Measurements from ENCODE around the gene POU2AF1. TPM values are rescaled to one million over a fixed set of nuclear protein-coding genes. Genes with fewer than 3 reads are reported as not detected.

The POU2AF1 gene
- total RNA-seq, 1 donor from 2014 or later = 0.10 TPM

GRCh38 chr11:111348147-111348546 lies 30.9 kb downstream of the POU2AF1 start:
- no peak for DNase-seq (ENCODE audit: low spot score)

DNA sequence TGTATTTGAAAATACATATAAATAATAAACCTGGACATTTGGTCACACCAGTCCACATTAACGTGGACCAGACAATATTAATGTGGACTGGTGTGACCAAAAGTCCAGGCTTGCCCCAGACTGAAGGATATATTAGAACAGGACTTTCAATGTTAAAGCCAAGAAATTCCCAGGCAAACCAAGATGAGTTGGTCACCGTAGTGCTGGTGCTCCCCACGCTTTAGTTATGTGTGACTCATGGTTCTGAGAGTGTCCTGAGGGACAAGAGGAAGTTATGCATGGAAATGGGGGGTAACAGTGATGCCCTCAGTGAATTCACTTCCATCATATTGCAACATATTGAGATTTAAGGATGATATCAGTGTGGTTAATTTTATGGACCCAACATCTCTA lies 31.4 kb downstream of the POU2AF1 start:
- DNase-seq (ENCODE audit: low spot score) = no peak

DNA sequence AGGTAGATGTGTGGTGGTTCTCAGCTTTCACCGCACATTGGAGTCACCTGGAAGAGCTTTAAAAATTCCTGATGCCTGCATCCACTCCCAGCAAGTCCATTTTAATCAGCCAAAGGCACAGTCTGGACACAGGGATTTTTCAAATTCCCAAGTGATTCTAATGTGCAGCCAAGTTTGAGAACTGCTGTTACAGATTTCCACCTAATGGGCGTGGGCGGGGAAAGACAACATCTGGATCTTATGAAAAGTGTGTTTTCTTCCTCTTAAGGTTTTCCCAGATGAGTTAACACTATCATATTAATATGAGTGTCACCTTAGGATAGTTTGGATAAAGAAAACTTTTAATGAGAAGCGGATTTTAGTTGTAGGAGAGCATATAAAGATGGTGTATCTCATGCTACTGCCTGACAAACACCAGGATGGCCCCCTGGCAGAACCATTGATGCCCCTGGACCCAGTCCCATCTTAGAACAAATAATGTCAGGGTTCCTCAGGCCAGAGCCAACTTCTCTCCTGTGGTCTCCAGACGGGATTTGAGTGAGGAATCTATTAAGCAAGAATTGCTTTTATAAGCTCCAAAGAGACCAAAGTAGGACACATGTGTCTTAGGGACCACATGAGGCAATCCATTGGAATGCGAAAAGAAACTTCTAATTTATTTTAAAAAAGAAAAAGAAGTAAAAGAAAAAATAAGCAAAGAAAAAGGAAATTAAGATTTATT lies 31.9 kb downstream of the POU2AF1 start:
- no peak for DNase-seq (ENCODE audit: low spot score)

DNA sequence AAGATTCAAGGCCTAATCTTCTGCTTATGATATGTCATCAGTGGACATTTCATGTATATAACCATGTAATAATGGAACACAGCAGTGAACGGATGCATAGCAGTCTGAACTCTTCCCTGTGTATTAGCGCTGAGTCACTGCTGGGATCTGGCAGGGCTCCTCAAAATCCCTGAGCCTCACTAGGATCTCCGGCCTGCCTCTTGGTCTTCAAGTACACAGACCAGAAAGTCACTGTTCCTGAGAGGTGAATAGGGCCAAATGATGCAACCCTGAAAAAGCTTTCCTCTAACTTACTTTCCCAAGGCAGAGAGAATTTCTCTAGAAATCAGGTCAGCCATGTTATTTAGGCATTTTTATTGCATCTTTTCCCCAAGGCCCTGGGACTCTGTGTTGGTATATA lies 35.0 kb downstream of the POU2AF1 start:
- DNase-seq (ENCODE audit: low spot score) = no peak

GRCh38 chr11:111342329-111342728 lies 36.7 kb downstream of the POU2AF1 start:
- DNase-seq (ENCODE audit: low spot score) = no peak

DNA sequence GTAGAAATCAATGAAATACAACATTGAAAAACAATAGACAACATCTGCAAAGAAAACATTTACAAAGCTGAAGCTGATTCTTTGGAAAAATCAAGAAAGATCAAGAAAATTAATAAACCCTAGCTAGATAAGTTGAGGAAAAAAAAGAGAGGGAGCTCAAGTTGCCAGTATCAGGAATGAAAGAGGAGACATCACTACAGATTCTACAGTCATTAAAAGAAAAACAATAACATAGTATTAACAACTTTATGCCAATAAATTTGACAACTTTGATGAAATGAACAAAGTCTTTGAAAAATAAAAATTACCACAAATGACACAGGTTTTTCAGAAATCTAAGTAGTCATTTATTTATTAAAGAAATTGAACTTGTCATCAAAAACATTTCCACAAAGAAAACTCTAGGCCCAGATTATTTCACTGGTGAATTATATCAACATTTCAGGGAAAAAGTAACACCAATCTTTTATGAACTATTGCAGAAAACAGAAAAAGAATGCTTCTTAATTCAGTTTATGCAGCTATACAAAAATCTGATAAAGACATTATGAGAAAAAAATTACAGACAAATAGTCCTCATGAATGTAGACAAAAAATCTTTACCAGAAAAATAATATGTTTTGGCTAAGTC lies 39.2 kb downstream of the POU2AF1 start:
- DNase-seq (ENCODE audit: low spot score) = no peak

DNA sequence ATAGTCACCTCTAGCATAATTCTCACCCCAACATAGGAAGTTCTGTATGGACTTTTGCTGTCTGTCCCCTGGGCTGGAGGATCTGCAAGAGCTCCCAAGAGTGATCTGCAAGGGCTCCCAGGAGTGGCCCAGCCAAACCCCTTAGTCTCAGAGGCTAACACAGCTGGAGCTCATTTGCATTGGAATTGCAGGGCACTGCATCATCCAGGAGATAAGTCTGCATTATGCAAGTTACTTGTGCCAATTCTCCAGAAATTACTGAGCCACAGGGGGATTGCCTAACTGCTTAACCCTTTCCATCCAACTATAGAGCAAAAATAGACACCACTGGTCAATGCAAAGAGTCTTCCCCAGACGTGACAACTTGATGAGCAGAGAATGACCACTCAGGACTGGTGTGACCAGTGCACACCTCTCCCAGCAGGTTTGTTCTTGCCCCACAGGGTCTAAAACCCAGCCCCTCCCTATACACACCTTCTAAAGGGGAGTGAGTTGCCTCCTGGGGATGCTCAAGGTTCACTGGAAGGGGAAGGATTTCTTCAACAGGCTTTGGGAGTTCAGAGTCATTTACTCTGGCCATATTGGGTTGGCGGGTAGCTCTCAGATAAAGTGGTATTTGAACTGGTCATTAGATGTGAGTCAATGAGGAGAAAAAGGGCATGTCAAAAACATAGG lies 42.4 kb downstream of the POU2AF1 start:
- no peak for DNase-seq (ENCODE audit: low spot score)

DNA sequence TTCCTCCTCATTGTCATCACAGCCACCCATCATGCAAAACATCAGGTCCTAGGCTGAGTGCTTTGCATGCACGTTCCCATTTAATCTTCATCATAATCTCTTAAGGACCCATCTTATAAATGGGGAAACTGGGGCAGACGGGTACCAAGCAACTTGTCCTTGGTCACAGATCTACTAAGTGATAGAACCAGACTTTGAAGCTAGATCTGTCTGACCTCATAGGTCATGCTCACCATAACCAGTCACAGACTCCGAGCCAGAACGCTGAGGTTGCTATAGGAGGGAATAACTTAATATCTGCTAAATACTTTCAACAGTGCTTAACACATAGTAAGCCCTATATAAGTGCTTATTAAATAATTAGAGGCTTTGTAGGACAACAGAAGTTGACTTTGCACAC lies 43.0 kb downstream of the POU2AF1 start:
- DNase-seq (ENCODE audit: low spot score) = no peak

GRCh38 chr11:111335549-111335948 lies 43.5 kb downstream of the POU2AF1 start:
- DNase-seq (ENCODE audit: low spot score) = no peak

DNA sequence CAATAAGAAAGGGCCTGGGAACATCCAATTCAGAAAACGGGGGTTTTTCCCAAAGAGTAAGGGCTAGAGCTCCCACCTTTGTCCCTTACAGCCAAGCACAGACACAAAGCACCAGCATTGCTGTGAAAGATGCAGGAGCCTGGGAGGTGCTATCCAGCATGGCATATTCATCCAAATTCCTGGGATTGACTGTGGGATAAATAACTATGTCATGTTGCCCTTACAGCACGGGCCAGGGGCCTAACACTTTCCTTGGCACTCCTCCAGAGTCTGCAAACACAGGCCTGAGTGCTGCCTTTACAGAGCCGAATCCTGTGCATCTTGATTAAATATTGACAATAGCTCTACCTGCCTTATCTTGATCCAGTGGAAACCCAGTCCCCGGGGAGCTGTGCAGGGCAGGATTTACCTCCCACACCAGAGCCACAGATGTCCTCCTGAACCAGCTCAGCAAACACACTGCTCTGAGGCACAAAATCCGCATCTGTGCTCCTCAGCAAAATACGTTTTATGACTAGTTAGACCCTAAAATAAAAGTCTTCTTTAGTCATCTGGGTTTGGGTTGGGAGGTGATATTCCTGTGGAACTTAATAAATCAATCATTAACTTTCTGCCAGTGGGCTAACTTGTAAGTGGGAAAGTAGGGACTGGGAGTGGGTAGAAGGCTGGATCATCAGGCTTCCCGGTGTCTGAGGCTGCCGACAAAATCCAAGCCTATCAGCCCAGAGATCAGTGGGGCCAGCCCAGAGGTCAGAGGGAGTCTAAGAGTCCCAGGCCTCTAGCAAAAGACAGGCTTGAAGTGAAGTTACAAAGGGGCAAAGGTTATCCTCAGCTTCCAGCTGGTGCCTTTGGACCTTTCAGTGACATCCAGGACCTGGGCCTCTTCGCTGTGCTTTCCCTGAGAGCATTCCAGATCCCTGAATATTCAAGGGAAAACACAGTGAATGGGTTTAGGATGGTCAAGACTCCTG lies 44.3 kb downstream of the POU2AF1 start:
- no peak for DNase-seq (ENCODE audit: low spot score)

DNA sequence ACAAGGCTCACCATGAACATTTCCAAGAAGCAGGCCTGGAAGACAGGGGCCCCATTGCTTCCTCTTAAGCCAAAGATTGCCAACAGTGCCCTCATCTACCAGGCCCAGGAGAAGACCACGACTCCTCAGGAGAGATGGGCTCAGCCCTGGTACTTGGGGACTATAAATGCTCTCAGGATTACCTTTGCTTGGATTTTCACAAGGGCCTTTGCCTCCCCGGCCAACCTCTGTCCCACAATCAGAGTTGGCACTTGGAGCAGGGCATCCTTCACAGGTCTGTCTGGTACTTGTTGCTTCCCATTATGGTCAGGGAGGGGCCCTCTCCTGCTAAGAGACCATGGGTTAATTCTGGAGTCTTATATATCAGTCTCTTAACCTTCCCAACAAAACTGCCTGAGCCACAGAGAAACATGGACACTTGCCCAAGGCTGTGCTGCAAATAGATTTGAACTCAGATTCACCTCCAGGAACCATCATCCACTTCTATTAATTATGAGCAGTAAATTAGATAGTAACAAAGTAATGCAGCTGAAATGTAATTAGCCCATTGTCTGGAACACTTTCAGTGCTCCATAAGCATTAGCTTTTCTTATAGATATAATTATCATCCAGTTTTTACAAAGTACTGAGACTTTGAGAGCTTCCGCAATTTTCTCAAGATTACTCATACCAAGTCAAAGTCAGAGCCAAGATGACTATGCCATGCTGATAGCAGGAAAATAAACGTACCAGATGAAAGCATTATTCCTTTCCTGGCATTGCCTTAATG lies 47.2 kb downstream of the POU2AF1 start:
- DNase-seq (ENCODE audit: low spot score) = no peak

DNA sequence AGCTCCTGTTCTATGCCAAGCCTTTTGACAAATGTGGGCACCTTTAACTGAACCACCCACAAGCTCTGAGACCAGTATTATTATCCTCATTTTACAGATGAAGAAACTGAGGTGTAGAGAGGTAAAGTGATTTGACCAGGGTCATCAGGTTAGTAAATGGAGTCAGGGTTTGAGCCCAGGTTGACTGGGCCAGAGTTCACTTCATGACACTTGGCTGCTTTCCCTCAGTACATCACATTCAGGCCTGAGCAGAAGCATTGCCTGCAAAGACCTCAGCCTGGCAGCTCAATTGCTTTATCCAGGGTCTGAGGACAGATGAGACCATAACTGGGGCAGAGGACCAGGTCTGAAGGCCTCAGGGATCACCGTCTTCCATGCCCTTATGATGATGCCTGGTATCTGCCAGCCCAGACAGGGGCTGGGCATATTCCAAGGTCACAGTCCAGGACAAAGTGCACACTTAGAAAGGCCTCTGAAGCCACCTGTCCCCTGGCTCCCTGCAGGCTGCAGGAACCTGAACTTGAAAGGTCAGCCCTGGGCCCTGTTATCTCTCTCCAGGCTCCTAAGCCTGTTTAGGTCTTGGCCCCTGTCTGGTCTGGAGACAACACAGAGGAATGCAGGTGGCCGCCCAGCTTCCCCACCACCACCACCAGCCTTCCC lies 48.7 kb downstream of the POU2AF1 start:
- DNase-seq (ENCODE audit: low spot score) = no peak

GRCh38 chr11:111329306-111330204 lies 49.5 kb downstream of the POU2AF1 start:
- no peak for DNase-seq (ENCODE audit: low spot score)

- DNase-seq (ENCODE audit: low spot score) = no peak
Observed at GRCh38 chr11:111327908-111328624, 51.0 kb downstream of the POU2AF1 start.

DNA sequence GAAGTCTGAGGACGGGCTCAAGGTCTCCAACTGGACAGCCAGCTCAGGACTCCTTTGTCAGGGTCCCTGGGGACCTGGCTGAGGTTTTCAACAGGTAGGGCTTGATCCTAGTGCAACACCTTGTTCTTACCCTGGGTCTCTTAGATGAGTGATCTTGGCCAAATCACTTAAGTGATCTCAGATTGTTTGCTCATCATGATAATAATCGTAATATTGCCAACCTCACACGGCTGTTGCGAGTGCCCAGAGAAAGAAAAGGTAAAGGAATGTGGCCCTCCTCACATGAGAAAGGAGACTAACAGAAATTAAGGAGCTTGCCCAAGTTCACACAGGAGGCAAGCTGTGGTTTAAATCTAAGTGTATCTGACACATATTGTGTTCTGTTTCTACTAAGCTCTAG lies 52.3 kb downstream of the POU2AF1 start:
- no peak for DNase-seq (ENCODE audit: low spot score)

- no peak for DNase-seq (ENCODE audit: low spot score)
Observed at GRCh38 chr11:111325259-111325658, 53.8 kb downstream of the POU2AF1 start.

DNA sequence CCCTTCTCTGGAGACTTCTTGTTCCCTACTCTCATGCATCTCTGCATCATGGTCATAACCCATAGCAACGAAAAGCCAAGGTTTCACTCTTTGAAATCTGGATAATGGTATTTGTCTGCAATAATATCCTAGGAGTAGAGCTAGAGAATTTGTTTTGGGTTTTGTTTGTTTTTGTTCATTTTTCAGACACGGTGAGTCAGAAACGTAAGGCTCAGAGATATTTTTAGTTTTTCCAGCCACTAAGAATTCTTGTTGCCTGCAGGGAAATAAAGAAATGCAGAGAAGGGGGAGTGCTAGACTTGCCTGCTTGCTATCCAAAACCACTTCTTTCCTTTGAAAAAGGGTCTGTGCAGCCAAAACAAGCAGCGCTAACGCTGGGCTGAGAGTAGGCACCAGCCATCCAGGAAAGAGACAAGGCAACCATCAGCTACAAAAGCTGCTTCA lies 54.8 kb downstream of the POU2AF1 start:
- no peak for DNase-seq (ENCODE audit: low spot score)

- DNase-seq (ENCODE audit: low spot score) = no peak
Observed at GRCh38 chr11:111322534-111322933, 56.5 kb downstream of the POU2AF1 start.
